Bladder microvascular endothelial cell (primary cell): ENCODE measurements around the gene MDH2. TPM values are rescaled to one million over a fixed set of nuclear protein-coding genes. Genes with fewer than 3 reads are reported as not detected.

Experiments used
- total RNA-seq: library from RNA; depleted of rRNA; stranded (reverse); fragments of >200 nt; gene quantifications from 2 replicates; pipeline ENCODE4 v1.2.3, GENCODE V29; 2014

The MDH2 gene
- 33.8 and 62.2 TPM in 2 replicates for total RNA-seq

GRCh38 chr7:76047811-76048667, at the start of gene MDH2, which contains the start of gene STYXL1:
Gene MDH2 (plus strand): TSS chr7:76048106. CDS start chr7:76048161, 55 bp downstream.
Gene STYXL1 (minus strand): TSS chr7:76048000. CDS start chr7:76030523, 17,477 bp downstream.

Other genes starting within 250 kb of the MDH2 start
- gene CCL24, start 234.3 kb upstream of the MDH2 start, total RNA-seq = not detected in 2 replicates
- gene RHBDD2, start 169.1 kb upstream of the MDH2 start, total RNA-seq = 9.7 and 14.2 TPM in 2 replicates
- gene POR, start 133.0 kb upstream of the MDH2 start, total RNA-seq = 59.4 and 85.5 TPM in 2 replicates
- gene TMEM120A, start 53.5 kb upstream of the MDH2 start, total RNA-seq = 15.2 and 137 TPM in 2 replicates
- 27.5 and 44.0 TPM in 2 replicates for gene STYXL1, start 106 bp upstream of the MDH2 start, total RNA-seq
- gene SRRM3, start 153.8 kb downstream of the MDH2 start, total RNA-seq = 0.49 and 2.5 TPM in 2 replicates